ENCODE results near the gene PNPLA2. TPM values are rescaled to one million over a fixed set of nuclear protein-coding genes. Genes with fewer than 3 reads are reported as not detected.
A peak's percentile ranks its signal among the peaks of the same experiment; 100 is the strongest.

The PNPLA2 gene
- total and polyA plus RNA-seq, 4 experiments from 2014 or later = 12.2 to 201 (median 118) TPM

GRCh38 chr11:773830-774229 is 44.9 kb upstream of the PNPLA2 start:
- CTCF ChIA-PET (ENCODE audit: partially characterized antibody) = interaction anchor here (0.9 kb wide), 1 partner anchor 10 kb away, joined by 3 read pairs; no protein-coding TSS in a partner anchor
- Histone ChIP-seq H3K36me3 (ENCODE audit: insufficient read depth, low read length) (peaks cover 14% of the 10 kb centered on the region), H3K27ac (ENCODE audit: low read depth, low read length) (no peak overlapping the region), H3K9me3 (ENCODE audit: control insufficient read depth in 1 of 2, low read length in 2 of 2) (no peaks in the 10 kb centered on the region), H3K4me3 (ENCODE audit: low read length in 2 of 2) (no peak overlapping the region), H3K27me3 (ENCODE audit: insufficient read depth, low read length) (no peaks in the 10 kb centered on the region), H3K4me1 (ENCODE audit: insufficient read depth, low read length) (peaks cover 30% of the 10 kb centered on the region)
- H3K4me3 Mint-ChIP-seq = no peak overlapping the region
- DNase-seq = no peak
- no peaks in the 10 kb centered on the region for H3K9me3 Mint-ChIP-seq
- intact Hi-C loops (cut with micrococcal nuclease) = no loop called here
- peaks cover 3 to 31% (median 9%) of the 10 kb centered on the region in 4 donors for H3K4me1 Mint-ChIP-seq
- H3K36me3 Mint-ChIP-seq = peaks cover 0 to 15% of the 10 kb centered on the region in 2 donors
- no peaks in the 10 kb centered on the region for H3K27me3 Mint-ChIP-seq
- H3K27ac Mint-ChIP-seq = no peak overlapping the region
- POLR2A ChIA-PET (ENCODE audit: partially characterized antibody) = no interaction called here

GRCh38 chr11:774873-775592 is 43.7 kb upstream of the PNPLA2 start:
- POLR2A ChIA-PET (ENCODE audit: partially characterized antibody) = interaction anchor here (0.7 to 3.6 kb wide), 3 partner anchors 19 to 44 kb away, joined by 3 to 23 read pairs (median 3); partner anchors contain the start of gene SLC25A22
- peak overlapping the region in 3 of 7 donors; percentile 6 to 79 (median 59) for H3K27ac Mint-ChIP-seq
- peaks cover 0 to 12% of the 10 kb centered on the region in 2 donors for H3K36me3 Mint-ChIP-seq

GRCh38 chr11:776263-776560 is 42.5 kb upstream of the PNPLA2 start:
- CTCF ChIA-PET (ENCODE audit: partially characterized antibody) = interaction anchor here (1.4 to 2.4 kb wide), 3 partner anchors 9 to 13 kb away, joined by 6 to 8 read pairs (median 7); no protein-coding TSS in a partner anchor
- H3K27ac Mint-ChIP-seq = peak overlapping the region in 6 of 7 donors; percentile 57 to 88 (median 74)
- H3K9me3 Mint-ChIP-seq = peaks cover 0 to 2% (median 0%) of the 10 kb centered on the region in 8 donors
- H3K4me3 Mint-ChIP-seq = peak overlapping the region; percentile 74 to 83 (median 78)
- Histone ChIP-seq H3K4me1 (ENCODE audit: insufficient read depth, low read length) (peaks cover 32% of the 10 kb centered on the region), H3K4me3 (ENCODE audit: low read length in 2 of 2) (peak overlapping the region; percentile 29 to 52), H3K9me3 (ENCODE audit: control insufficient read depth in 1 of 2, low read length in 2 of 2) (no peaks in the 10 kb centered on the region), H3K27ac (ENCODE audit: low read depth, low read length) (peak overlapping the region; percentile 40), H3K36me3 (ENCODE audit: insufficient read depth, low read length) (peaks cover 7% of the 10 kb centered on the region), H3K27me3 (ENCODE audit: insufficient read depth, low read length) (no peaks in the 10 kb centered on the region)
- H3K36me3 Mint-ChIP-seq = peaks cover 0 to 5% of the 10 kb centered on the region in 2 donors
- intact Hi-C loops (cut with micrococcal nuclease) = loop anchor here (2.0 kb wide), 1 partner anchor 29 kb away; the partner anchor contains the start of gene TALDO1
- no peaks in the 10 kb centered on the region for H3K27me3 Mint-ChIP-seq
- POLR2A ChIA-PET (ENCODE audit: partially characterized antibody) = interaction anchor here (0.8 to 3.6 kb wide), 8 partner anchors 11 to 164 kb away, joined by 3 to 23 read pairs (median 4); partner anchors contain the start of genes PIDD1, SLC25A22, TALDO1 and TMEM80
- no peak for DNase-seq
- H3K4me1 Mint-ChIP-seq = peaks cover 3 to 36% (median 9%) of the 10 kb centered on the region in 4 donors

More at GRCh38 chr11:774873-775592, 43.7 kb upstream of the PNPLA2 start:
- H3K4me3 Mint-ChIP-seq = peak overlapping the region; percentile 40 to 80 (median 72)
- no peaks in the 10 kb centered on the region for H3K27me3 Mint-ChIP-seq
- H3K27ac ChIP-seq (ENCODE audit: low read depth, low read length) = no peak overlapping the region
- CTCF ChIA-PET (ENCODE audit: partially characterized antibody) = interaction anchor here (2.3 to 2.4 kb wide), 2 partner anchors 9 to 11 kb away, joined by 6 to 7 read pairs; no protein-coding TSS in a partner anchor
- no peaks in the 10 kb centered on the region for H3K27me3 ChIP-seq (ENCODE audit: insufficient read depth, low read length)
- peaks cover 32% of the 10 kb centered on the region for H3K4me1 ChIP-seq (ENCODE audit: insufficient read depth, low read length)
- peaks cover 0 to 2% (median 0%) of the 10 kb centered on the region in 8 donors for H3K9me3 Mint-ChIP-seq
- peaks cover 14% of the 10 kb centered on the region for H3K36me3 ChIP-seq (ENCODE audit: insufficient read depth, low read length)
- no peak for DNase-seq
- intact Hi-C loops (cut with micrococcal nuclease) = no loop called here
- H3K4me3 ChIP-seq (ENCODE audit: low read length in 2 of 2) = no peak overlapping the region
- peaks cover 3 to 31% (median 9%) of the 10 kb centered on the region in 4 donors for H3K4me1 Mint-ChIP-seq
- H3K9me3 ChIP-seq (ENCODE audit: control insufficient read depth in 1 of 2, low read length in 2 of 2) = no peaks in the 10 kb centered on the region

- peak overlapping the region in 6 of 7 donors; percentile 60 to 84 (median 71) for H3K27ac Mint-ChIP-seq
- no peaks in the 10 kb centered on the region for H3K27me3 Mint-ChIP-seq
- peak in 1 of 5 donors; percentile 18 for DNase-seq
- CTCF ChIA-PET (ENCODE audit: partially characterized antibody) = interaction anchor here (1.4 to 2.4 kb wide), 3 partner anchors 9 to 13 kb away, joined by 6 to 8 read pairs (median 7); no protein-coding TSS in a partner anchor
- Histone ChIP-seq H3K4me1 (ENCODE audit: insufficient read depth, low read length) (peaks cover 32% of the 10 kb centered on the region), H3K9me3 (ENCODE audit: control insufficient read depth in 1 of 2, low read length in 2 of 2) (no peaks in the 10 kb centered on the region), H3K27me3 (ENCODE audit: insufficient read depth, low read length) (no peaks in the 10 kb centered on the region), H3K27ac (ENCODE audit: low read depth, low read length) (peak overlapping the region; percentile 67), H3K4me3 (ENCODE audit: low read length in 2 of 2) (peak overlapping the region; percentile 29 to 76), H3K36me3 (ENCODE audit: insufficient read depth, low read length) (peaks cover 7% of the 10 kb centered on the region)
- POLR2A ChIA-PET (ENCODE audit: partially characterized antibody) = interaction anchor here (0.8 to 3.6 kb wide), 9 partner anchors 11 to 164 kb away, joined by 3 to 23 read pairs (median 5); partner anchors contain the start of genes PIDD1, PNPLA2, RPLP2 and SLC25A22
- peaks cover 0 to 2% (median 0%) of the 10 kb centered on the region in 8 donors for H3K9me3 Mint-ChIP-seq
- H3K4me1 Mint-ChIP-seq = peaks cover 3 to 36% (median 9%) of the 10 kb centered on the region in 4 donors
- intact Hi-C loops (cut with micrococcal nuclease) = loop anchor here (1.0 to 2.0 kb wide), 3 partner anchors 22 to 33 kb away; partner anchors contain the start of genes RPLP2, SLC25A22 and TALDO1
- H3K4me3 Mint-ChIP-seq = peak overlapping the region; percentile 74 to 83 (median 78)
- H3K36me3 Mint-ChIP-seq = peaks cover 0 to 5% of the 10 kb centered on the region in 2 donors
These were observed 42.0 kb upstream of the PNPLA2 start for GRCh38 chr11:776561-777287.

DNA sequence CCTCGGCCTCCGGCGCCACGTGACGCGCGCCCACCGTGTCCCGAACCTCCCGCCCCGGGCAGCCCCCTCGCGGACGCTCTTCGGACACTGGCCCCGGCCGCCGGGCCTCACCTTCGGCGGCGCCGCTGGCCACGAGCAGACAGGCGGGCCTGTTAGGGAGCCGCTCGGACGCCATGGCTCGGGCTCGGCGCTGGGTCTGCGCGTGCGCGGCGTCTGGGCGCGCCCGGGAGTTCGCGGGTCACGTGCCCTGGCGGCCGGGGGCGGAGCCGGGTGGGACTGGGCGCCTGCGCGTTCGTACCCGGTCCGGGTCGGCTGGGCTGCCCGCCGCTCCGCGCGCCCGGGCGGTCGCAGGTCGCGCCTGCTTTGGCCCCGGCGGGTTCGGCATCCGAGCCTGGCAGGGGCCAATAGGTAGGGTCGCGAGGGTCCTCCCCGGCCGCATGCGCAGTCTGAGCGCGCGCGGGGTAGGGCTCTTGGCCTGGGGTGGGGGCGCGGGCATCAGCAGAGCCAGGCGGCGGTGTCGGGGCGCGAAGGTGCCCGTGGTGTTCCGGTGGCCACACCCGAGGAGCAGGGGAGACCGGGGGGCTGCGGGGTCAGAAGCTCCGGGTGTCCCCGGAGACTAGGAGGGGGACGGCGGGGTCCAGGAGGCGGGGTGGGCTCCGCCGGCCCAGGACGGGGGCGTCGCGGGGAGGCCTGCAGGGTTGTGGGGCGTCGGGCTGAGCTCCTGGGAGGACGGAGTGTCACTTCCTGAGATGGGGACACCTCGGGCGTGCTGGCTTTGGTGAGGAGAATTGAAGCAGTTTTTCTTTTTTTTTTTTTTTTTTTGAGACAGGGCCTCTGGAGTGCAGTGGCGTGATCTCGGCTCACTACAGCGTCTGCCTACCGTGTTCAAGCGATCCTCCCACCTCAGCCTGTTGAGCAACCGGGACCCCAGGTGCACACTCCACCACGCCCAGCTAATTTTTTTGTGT is 41.1 kb upstream of the PNPLA2 start, which contains the start of gene GATD1:
Gene GATD1, minus strand, starts transcription at position 200 of the 968 bp plus-strand sequence. Its CDS starts 25 bp downstream, at position 175.
- H3K36me3 ChIP-seq (ENCODE audit: insufficient read depth, low read length) = peaks cover 7% of the 10 kb centered on the region
- H3K27ac ChIP-seq (ENCODE audit: low read depth, low read length) = peak within 1 kb of the TSS; percentile 67
- peak within 1 kb of the TSS; percentile 29 to 76 for H3K4me3 ChIP-seq (ENCODE audit: low read length in 2 of 2)
- Mint-ChIP-seq H3K4me1 (peaks cover 3 to 36% (median 9%) of the 10 kb centered on the region in 4 donors), H3K4me3 (peak within 1 kb of the TSS; percentile 77 to 89 (median 87)), H3K27me3 (no peaks in the 10 kb centered on the region), H3K27ac (peak within 1 kb of the TSS; percentile 68 to 93 (median 87)), H3K9me3 (peaks cover 0 to 2% (median 0%) of the 10 kb centered on the region in 8 donors), H3K36me3 (peaks cover 0 to 5% of the 10 kb centered on the region in 2 donors)
- H3K27me3 ChIP-seq (ENCODE audit: insufficient read depth, low read length) = no peaks in the 10 kb centered on the region
- intact Hi-C loops (cut with micrococcal nuclease) = loop anchor here (1.0 to 2.0 kb wide), 3 partner anchors 21 to 32 kb away; partner anchors contain the start of genes RPLP2, SLC25A22 and TALDO1
- peak; percentile 89 to 95 (median 92) for DNase-seq
- peaks cover 32% of the 10 kb centered on the region for H3K4me1 ChIP-seq (ENCODE audit: insufficient read depth, low read length)
- no peaks in the 10 kb centered on the region for H3K9me3 ChIP-seq (ENCODE audit: control insufficient read depth in 1 of 2, low read length in 2 of 2)
- ChIA-PET CTCF (ENCODE audit: partially characterized antibody) (interaction anchor here (1.4 to 2.4 kb wide), 2 partner anchors 8 to 12 kb away, joined by 7 to 8 read pairs; no protein-coding TSS in a partner anchor), POLR2A (ENCODE audit: partially characterized antibody) (interaction anchor here (0.7 to 3.6 kb wide), 9 partner anchors 16 to 81 kb away, joined by 3 to 23 read pairs (median 5); partner anchors contain the start of genes PIDD1, PNPLA2, RPLP2 and SLC25A22)

Data from CD4-positive, alpha-beta memory T cell (primary cell).